ENCODE measurements around the gene GNG13.

- TF ChIP-seq CTCF (conservative IDR thresholded peaks at IDR 0.05; ENCODE audit: low read depth, low read length) (no peak), EZH2 (IDR thresholded peaks at IDR 0.05; ENCODE audit: borderline replicate concordance, low read depth, low read length, poor library complexity, severe bottlenecking) (no peak)
Measured at GRCh38 chr16:776824-777223, 23.7 kb downstream of the GNG13 start.
